ENCODE measurements around the gene MYO3B.

DNA sequence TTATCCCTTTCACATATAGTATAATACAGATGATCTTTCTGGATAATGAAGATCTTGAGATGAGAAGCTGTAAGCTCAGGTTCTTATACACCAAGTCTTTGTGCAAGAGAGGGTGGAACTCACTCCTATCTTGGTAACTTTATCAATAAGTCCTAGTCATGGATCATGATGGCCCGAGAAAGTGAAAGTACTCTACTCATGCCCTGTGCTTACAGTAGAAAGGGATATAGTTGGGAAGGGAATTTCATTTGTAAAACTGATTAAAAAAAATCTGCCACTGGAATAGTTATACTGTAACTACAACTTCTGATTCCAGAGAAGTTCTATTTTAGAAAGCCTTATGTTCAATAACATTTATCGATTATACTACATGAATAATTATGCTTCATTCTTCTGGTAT, 51.8 kb downstream of the MYO3B start:
- no peak for TF ChIP-seq EZH2 (IDR thresholded peaks at IDR 0.05; ENCODE audit: insufficient read depth, poor library complexity, severe bottlenecking)
- TF ChIP-seq EZH2phosphoT487 (IDR thresholded peaks at IDR 0.05; ENCODE audit: insufficient read depth, low read depth) = no peak

Data from GM23248 (cell line).